ENCODE results near the gene LIN52. TPM values are rescaled to one million over a fixed set of nuclear protein-coding genes. Genes with fewer than 3 reads are reported as not detected.

The LIN52 gene
- total RNA-seq, 1 donor from 2014 or later = 11.0 TPM

Other genes with a start within 250 kb of the LIN52 start
- gene PTGR2, start 233.1 kb upstream of the LIN52 start, total RNA-seq = 1.9 TPM in 2 replicates
- 56.8 and 67.2 TPM in 2 replicates for gene ZNF410, start 198.1 kb upstream of the LIN52 start, total RNA-seq
- gene FAM161B, start 134.9 kb upstream of the LIN52 start, total RNA-seq = 1.5 and 2.6 TPM in 2 replicates
- 15.7 and 17.5 TPM in 2 replicates for gene COQ6, start 134.7 kb upstream of the LIN52 start, total RNA-seq
- 9.9 and 12.7 TPM in 2 replicates for gene ENTPD5, start 65.7 kb upstream of the LIN52 start, total RNA-seq
- 1.3 and 1.9 TPM in 2 replicates for gene BBOF1, start 65.6 kb upstream of the LIN52 start, total RNA-seq
- 21.6 and 30.9 TPM in 2 replicates for gene ALDH6A1, start 503 bp upstream of the LIN52 start, total RNA-seq
- not detected in 2 replicates for gene VSX2, start 154.5 kb downstream of the LIN52 start, total RNA-seq
- 30.0 and 43.5 TPM in 2 replicates for gene ABCD4, start 218.0 kb downstream of the LIN52 start, total RNA-seq

All from pulmonary artery endothelial cell (primary cell).